Omental fat pad (tissue), 4 donors: ENCODE results near the gene FPR3. TPM values are rescaled to one million over a fixed set of nuclear protein-coding genes. Genes with fewer than 3 reads are reported as not detected.
A peak's percentile ranks its signal among the peaks of the same experiment; 100 is the strongest.

Experiments used
- ATAC-seq: fragments of 150-250 bp; one replicate; pipeline ENCODE4 v1.9.1; 2016; ENCODE audit warnings: mild to moderate bottlenecking, moderate library complexity; ENCODE audit not compliant: low FRiP score
- DNase-seq: peaks from one replicate; pipeline ENCODE4 v3.0.0-alpha.2; 2019; ENCODE audit warnings: low spot score
- total RNA-seq, 4 donors: library from RNA; depleted of rRNA; stranded (reverse); fragments of >200 nt; gene quantifications; one replicate each; pipeline ENCODE4 v1.1.0, GENCODE V29; 2016
- TF ChIP-seq, protein P1 (sequence below), 3 donors: fragments of 450-650 bp; IDR thresholded peaks; one replicate each; pipeline ENCODE4 v1.5.1; 2016 to 2017; ENCODE audit warnings: antibody characterized with exemption in 3 of 3, mild to moderate bottlenecking in 3 of 3, moderate library complexity in 2 of 3

Gene FPR3
- total RNA-seq, 4 donors from 2014 or later = 10.2 to 50.0 (median 23.9) TPM

DNA sequence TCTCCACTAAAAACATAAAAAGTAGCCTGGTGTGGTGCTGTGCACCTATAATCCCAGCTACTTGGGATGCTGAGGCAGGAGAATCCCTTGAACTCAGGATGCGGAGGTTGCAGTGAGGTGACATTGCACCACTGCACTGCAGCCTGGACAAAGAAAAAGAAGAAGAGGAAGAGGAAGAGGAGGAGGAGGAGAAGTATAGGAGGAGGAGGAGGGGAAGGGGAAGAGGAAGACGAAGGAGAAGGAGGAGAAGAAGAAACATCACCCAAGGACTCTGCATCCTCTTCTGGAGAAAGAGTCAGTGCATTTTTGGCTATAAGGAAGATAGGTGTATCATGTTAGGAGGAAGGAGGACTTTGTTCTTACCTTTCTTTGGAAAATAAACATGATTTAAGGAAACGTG lies 13.0 kb upstream of the FPR3 start:
- TF ChIP-seq, protein P1, sequence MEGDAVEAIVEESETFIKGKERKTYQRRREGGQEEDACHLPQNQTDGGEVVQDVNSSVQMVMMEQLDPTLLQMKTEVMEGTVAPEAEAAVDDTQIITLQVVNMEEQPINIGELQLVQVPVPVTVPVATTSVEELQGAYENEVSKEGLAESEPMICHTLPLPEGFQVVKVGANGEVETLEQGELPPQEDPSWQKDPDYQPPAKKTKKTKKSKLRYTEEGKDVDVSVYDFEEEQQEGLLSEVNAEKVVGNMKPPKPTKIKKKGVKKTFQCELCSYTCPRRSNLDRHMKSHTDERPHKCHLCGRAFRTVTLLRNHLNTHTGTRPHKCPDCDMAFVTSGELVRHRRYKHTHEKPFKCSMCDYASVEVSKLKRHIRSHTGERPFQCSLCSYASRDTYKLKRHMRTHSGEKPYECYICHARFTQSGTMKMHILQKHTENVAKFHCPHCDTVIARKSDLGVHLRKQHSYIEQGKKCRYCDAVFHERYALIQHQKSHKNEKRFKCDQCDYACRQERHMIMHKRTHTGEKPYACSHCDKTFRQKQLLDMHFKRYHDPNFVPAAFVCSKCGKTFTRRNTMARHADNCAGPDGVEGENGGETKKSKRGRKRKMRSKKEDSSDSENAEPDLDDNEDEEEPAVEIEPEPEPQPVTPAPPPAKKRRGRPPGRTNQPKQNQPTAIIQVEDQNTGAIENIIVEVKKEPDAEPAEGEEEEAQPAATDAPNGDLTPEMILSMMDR (IDR thresholded peaks at IDR 0.05) = no peak
- no peak for DNase-seq
- no peak for ATAC-seq

- DNase-seq = no peak
- TF ChIP-seq, protein P1 (IDR thresholded peaks at IDR 0.05) = no peak
- ATAC-seq = no peak
Measured at GRCh38 chr19:51783372-51783771, 11.6 kb upstream of the FPR3 start.

DNA sequence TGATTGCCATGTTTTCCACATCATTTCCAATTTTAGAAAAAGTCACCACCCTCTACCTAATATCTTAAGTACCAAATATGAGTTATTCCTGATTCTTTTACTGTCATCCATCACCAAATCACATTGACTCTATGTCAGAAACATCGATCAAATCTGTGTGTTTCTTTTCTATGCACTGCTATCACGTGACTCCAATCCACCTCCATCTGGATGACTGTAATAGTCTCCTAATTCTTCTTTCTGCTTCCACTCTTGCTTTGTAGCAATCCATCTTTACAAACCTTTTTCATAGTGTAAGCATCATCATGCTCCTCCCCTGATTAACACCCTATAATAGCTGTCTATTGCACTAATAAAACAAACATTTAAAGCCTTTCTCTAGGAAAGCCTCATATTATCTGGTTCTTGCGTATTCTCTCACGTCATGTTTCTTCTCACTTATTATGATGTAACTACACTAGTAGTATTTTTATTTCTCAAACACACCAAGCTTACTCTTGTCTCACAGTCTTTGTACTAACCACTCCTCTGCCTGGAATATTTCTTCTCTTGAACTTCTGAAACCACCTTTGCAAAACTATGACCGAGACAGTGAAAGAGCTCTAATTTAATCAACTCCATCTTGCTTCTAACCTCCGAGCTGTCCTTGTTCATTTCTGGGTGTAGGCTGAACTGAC lies 10.7 kb upstream of the FPR3 start:
- ATAC-seq (no peak), DNase-seq (no peak)
- TF ChIP-seq, protein P1 (IDR thresholded peaks at IDR 0.05) = no peak

DNA sequence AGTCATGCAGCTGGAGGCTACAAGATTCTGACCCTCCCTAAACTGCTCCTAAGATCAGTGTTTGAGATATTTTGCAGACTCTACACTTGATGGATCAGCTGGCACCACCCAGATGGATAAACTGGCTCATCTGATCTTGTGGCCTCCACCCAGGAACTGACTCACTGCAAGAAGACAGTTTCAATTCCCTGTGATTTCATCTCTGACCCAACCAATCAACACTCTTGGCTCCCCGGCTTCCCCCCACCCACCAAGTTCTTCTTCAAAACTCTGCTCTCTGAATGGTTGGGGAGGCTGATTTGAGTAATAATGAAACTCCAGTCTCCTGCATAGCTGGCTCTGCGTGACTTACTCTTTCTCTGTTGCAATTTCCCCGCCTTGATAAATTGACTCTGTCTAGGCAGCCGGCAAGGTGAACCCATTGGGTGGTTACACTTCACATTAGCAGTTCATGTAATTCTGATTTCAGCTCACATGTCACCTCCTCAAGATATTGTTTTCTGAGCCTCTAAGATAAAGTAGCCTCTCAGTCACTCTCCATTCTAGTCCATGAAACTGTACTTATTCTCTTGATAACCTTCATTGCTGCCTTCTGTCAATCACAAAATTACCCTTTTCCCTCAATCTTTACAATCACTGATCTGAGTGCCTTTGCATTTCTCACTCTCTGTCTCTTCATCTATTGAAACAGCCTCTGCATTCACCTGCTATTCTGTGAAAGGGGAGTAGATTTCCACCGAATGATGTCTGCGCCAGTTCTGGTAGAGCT lies 9.9 kb upstream of the FPR3 start:
- DNase-seq (peak; percentile 58), ATAC-seq (peak; percentile 95)
- TF ChIP-seq, protein P1 (IDR thresholded peaks at IDR 0.05) = no peak

DNA sequence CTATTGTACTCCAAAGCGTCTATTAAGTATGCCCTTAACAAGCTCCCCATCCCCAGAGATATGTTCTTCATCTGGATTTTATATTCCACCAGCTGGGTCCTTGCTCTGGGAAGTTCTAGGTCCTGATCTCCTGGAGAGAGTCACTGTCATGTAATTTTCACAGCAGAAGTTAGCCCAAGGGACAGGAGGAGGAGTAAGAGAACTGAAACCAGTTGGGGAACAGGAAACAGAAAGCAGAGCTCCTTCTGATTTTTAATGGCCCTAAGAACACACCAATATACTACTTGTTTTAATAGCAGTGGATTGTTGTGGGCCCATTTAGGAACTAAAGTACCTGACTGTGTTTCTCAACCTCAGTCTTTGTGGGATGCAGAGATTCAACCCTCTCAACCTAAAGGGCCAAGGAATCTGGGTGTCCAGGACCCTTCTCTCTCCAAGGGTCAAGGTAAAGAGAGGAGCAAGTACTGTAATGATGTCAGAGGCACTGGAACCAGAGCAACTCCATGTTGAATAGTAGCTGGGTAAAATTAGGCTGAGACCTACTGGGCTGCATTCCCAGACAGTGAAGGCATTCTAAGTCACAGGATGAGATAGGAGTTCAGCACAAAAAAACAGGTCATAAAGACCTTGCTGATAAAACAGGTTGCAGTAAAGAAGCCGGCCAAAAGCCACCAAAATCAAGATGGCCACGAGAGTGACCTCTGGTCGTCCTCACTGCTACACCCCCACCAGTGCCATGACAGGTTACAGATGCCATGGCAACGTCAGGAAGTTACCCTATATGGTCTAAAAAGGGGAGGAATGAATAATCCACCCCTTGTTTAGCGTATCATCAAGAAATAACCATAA lies 8.1 kb upstream of the FPR3 start:
- TF ChIP-seq, protein P1 (IDR thresholded peaks at IDR 0.05) = no peak
- no peak for ATAC-seq

GRCh38 chr19:51788029-51788428 lies 6.9 kb upstream of the FPR3 start:
- DNase-seq = no peak
- ATAC-seq = no peak
- TF ChIP-seq, protein P1 (IDR thresholded peaks at IDR 0.05) = no peak

More for the DNA sequence above, 8.1 kb upstream of the FPR3 start:
- DNase-seq = no peak
